Hepatocyte (in vitro differentiated cells): Measurements from ENCODE around the gene MOB1A.

Experiments used
- EZH2 ChIP-seq: fragments of 200-600 bp; sonication (generic); IDR thresholded peaks from 2 replicates; pipeline ENCODE4 v1.6.1; 2016; ENCODE audit warnings: antibody characterized with exemption, mild to moderate bottlenecking, borderline replicate concordance
- TF ChIP-seq, protein P1 (sequence below): fragments of 200-600 bp; sonication (generic); IDR thresholded peaks from 2 replicates; pipeline ENCODE4 v1.5.1; 2016; ENCODE audit warnings: antibody characterized with exemption, mild to moderate bottlenecking; ENCODE audit not compliant: poor library complexity

DNA sequence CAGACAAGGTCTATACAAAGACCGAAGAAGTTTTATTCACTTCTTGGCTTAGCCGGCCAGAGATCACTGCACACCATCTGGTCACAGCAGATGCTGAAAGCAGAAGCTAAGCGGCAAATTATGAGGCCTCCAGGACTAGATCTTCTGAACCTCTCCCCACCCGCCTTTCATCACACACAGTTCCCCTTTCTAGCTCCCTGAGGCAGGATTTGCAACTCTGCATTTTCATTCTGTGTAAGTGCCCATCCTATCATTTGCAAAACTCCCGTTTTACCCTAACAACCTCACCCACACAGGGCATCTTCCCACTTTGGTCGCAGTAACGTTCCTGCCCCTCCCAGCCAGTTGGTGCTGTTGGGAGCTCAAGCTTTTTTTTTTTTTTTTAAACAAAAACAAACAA is 3.1 kb upstream of the MOB1A start:
- TF ChIP-seq, protein P1, sequence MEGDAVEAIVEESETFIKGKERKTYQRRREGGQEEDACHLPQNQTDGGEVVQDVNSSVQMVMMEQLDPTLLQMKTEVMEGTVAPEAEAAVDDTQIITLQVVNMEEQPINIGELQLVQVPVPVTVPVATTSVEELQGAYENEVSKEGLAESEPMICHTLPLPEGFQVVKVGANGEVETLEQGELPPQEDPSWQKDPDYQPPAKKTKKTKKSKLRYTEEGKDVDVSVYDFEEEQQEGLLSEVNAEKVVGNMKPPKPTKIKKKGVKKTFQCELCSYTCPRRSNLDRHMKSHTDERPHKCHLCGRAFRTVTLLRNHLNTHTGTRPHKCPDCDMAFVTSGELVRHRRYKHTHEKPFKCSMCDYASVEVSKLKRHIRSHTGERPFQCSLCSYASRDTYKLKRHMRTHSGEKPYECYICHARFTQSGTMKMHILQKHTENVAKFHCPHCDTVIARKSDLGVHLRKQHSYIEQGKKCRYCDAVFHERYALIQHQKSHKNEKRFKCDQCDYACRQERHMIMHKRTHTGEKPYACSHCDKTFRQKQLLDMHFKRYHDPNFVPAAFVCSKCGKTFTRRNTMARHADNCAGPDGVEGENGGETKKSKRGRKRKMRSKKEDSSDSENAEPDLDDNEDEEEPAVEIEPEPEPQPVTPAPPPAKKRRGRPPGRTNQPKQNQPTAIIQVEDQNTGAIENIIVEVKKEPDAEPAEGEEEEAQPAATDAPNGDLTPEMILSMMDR, result no peak
- TF ChIP-seq EZH2, result no peak
